ENCODE data around the gene CDC42BPB.

GRCh38 chr14:103073876-103074728 is 16.8 kb upstream of the CDC42BPB start:
- TF ChIP-seq CTCF (IDR thresholded peaks at IDR 0.05) (no peak), POLR2A (IDR thresholded peaks at IDR 0.05; ENCODE audit: low read depth) (no peak), POLR2AphosphoS5 (IDR thresholded peaks at IDR 0.05) (no peak), EP300 (IDR thresholded peaks at IDR 0.05) (no peak)

Measured in esophagus muscularis mucosa (tissue), 4 donors.